ENCODE results near the gene ZBTB43. TPM values are rescaled to one million over a fixed set of nuclear protein-coding genes. Genes with fewer than 3 reads are reported as not detected.

ZBTB43 gene
- total and polyA plus RNA-seq, 11 donors, result 10.7 to 42.8 (median 33.7) TPM

GRCh38 chr9:126859111-126859510 is 54.3 kb downstream of the ZBTB43 start:
- H3K27ac ChIP-seq, result no peak overlapping the region
- intact Hi-C loops (cut with DNase I), result no loop called here
- no peak for TF ChIP-seq POLR2A (IDR thresholded peaks at IDR 0.05)
- TF ChIP-seq CTCF (IDR thresholded peaks at IDR 0.05), result no peak
- H3K4me1 ChIP-seq, result peaks cover 0 to 36% (median 28%) of the 10 kb centered on the region in 12 donors
- H3K27me3 ChIP-seq, result no peaks in the 10 kb centered on the region
- H3K4me3 ChIP-seq, result no peak overlapping the region
- H3K9me3 ChIP-seq, result no peaks in the 10 kb centered on the region
- 90 to 100% (median 93%) methylated on average over 2 of the region's 2 CpGs for WGBS, 4 donors
- ATAC-seq, result no peak
- H3K36me3 ChIP-seq, result peaks cover 0 to 7% (median 5%) of the 10 kb centered on the region in 9 donors
- DNase-seq, result no peak

GRCh38 chr9:126860077-126860756 is 55.4 kb downstream of the ZBTB43 start, which contains the start of gene ZBTB34:
Gene ZBTB34 (plus strand): TSS chr9:126860639. CDS start chr9:126879400, 18,761 bp downstream.
- Histone ChIP-seq H3K9me3 (no peaks in the 10 kb centered on the region), H3K27me3 (no peaks in the 10 kb centered on the region), H3K4me3 (peak within 1 kb of the TSS; percentile 87 to 99 (median 94)), H3K27ac (peak within 1 kb of the TSS; percentile 70 to 98 (median 96)), H3K36me3 (peaks cover 0 to 18% (median 8%) of the 10 kb centered on the region in 9 donors), H3K4me1 (peaks cover 0 to 39% (median 28%) of the 10 kb centered on the region in 12 donors)
- DNase-seq (peak; percentile 65 to 85 (median 71)), ATAC-seq (peak; percentile 34 to 85 (median 76))
- TF ChIP-seq POLR2A (IDR thresholded peaks at IDR 0.05), result peak in 1 of 2 donors; percentile 50
- peak in 11 of 12 donors; percentile 99 to 100 (median 100) for TF ChIP-seq CTCF (IDR thresholded peaks at IDR 0.05)
- WGBS, 4 donors, result 0 to 5% (median 1%) methylated on average over 3 to 67 of the region's 67 CpGs
- intact Hi-C loops (cut with DNase I), result loop anchor here in 2 of 10 donors (2.0 kb wide), 1 partner anchor 55 kb away; the partner anchor contains the start of gene RALGPS1 (in 2 of the 2)

- Histone ChIP-seq H3K27me3 (no peaks in the 10 kb centered on the region), H3K27ac (peak overlapping the region; percentile 70 to 97 (median 92)), H3K36me3 (peaks cover 0 to 25% (median 15%) of the 10 kb centered on the region in 9 donors), H3K4me1 (peaks cover 0 to 39% (median 28%) of the 10 kb centered on the region in 12 donors), H3K4me3 (peak overlapping the region; percentile 87 to 99 (median 94)), H3K9me3 (no peaks in the 10 kb centered on the region)
- DNase-seq, result peak in 3 of 5 donors; percentile 25 to 70 (median 42)
- peak in 3 of 4 donors; percentile 38 to 65 (median 43) for ATAC-seq
- WGBS, 4 donors, result 0 to 1% (median 0%) methylated on average over 4 to 71 of the region's 71 CpGs
- intact Hi-C loops (cut with DNase I), result loop anchor here in 2 of 10 donors (2.0 kb wide), 1 partner anchor 54 kb away; the partner anchor contains the start of gene RALGPS1 (in 2 of the 2)
- TF ChIP-seq POLR2A (IDR thresholded peaks at IDR 0.05), result no peak
- TF ChIP-seq CTCF (IDR thresholded peaks at IDR 0.05), result no peak
Measured at GRCh38 chr9:126860757-126861466, 56.1 kb downstream of the ZBTB43 start.
